Hematopoietic multipotent progenitor cell treated with erythropoietin and hydrocortisone succinate and interleukin-3 and kit ligand, for 8 days (in vitro differentiated cells): Measurements from ENCODE around the gene CBLC.
A peak's percentile ranks its signal among the peaks of the same experiment; 100 is the strongest.

ENCODE experiments used
- DNase-seq: peaks from one replicate; pipeline ENCODE4 v3.0.0-alpha.2; 2015

CBLC gene, protein sequence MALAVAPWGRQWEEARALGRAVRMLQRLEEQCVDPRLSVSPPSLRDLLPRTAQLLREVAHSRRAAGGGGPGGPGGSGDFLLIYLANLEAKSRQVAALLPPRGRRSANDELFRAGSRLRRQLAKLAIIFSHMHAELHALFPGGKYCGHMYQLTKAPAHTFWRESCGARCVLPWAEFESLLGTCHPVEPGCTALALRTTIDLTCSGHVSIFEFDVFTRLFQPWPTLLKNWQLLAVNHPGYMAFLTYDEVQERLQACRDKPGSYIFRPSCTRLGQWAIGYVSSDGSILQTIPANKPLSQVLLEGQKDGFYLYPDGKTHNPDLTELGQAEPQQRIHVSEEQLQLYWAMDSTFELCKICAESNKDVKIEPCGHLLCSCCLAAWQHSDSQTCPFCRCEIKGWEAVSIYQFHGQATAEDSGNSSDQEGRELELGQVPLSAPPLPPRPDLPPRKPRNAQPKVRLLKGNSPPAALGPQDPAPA

GRCh38 chr19:44777715-44778347, at the start of gene CBLC:
CBLC (plus strand) TSS chr19:44777890; CDS start chr19:44777932, 42 bp downstream.
- DNase-seq, result no peak

- no peak for DNase-seq
These were observed 49.5 kb upstream of the CBLC start for GRCh38 chr19:44728178-44728577.

DNA sequence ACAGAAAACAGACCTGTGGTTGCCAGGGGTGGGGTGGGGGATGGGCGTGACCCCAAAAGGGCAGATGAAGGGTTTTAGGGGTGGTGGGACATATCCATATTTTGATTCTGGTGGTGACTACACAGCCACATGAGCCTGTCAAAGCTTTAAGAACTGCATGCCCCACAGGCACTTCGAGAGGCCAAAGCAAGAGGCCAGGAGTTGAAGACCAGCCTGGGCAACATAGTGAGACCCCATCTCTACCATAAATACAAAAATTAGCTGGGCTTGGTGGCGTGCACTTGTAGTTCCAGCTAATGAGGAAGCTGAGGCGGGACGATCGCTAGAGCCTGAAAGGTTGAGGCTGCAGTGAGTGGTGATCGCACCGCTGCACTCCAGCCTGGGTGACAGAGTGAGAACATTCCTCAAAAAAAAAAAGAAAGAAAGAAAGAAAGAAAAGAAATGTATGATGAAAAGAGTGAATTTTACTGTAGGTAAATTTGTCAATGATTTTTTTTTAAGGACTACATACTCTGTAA, 48.1 kb upstream of the CBLC start:
- DNase-seq, result no peak

- DNase-seq, result no peak
These were observed 46.6 kb upstream of the CBLC start for GRCh38 chr19:44731081-44731480.

- no peak for DNase-seq
These were observed 46.1 kb upstream of the CBLC start for GRCh38 chr19:44731622-44732021.

DNA sequence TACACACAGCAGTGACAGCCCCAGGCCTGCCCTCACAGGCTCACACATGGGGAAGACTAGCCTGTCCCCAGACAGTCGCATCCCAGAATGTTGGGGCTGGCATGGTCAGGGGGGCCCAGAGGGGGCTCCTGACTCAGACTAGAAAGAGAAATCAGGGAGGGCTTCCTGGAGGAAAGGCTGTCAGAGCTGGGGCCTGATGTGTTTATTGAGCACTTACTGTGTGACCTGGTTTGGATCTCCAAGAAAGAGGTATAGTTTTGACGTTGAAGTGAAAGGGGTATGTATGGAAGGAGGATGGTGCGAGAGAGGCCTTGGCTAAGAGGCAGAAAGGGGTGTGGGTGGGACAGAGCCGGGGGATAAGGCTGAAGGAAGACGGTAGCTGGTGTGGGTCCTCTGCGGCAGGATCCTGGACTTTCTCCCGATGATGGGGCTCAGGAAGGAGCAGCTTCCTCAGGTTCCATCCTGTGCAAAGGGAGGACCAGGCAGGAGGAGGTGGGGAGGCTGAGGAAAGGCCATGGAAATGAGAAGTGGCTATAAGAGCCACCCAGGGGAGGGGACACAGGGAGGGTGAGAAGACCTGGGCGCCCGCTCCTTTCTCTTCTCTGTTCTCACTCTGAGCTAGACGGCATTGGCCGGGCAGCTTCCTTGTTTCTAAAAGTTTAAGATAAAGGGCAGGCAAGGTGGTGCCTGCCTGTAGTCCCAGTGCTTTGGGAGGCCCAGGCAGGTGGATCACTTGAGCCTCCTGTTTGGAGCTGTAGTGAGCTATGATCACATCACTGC, 45.3 kb upstream of the CBLC start:
- DNase-seq, result no peak

DNA sequence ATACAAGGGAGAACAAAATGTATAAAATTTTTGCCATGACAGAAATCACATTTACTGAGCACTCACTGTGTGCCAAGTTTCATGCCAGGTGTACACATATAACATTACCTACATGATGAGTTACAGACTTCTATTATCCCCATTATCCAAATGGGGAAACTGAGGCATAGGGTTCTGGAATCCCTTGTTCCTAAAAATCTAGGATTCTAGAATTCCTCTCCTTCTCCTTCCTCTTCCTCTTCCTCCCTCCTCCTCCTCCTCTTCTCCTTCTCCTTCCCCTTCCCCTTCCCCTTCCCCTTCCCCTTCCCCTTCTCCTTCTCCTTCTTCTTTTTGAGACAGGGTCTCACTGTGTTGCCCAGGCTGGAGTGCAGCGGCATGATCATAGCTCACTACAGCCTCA, 43.3 kb upstream of the CBLC start:
- DNase-seq, result no peak

DNA sequence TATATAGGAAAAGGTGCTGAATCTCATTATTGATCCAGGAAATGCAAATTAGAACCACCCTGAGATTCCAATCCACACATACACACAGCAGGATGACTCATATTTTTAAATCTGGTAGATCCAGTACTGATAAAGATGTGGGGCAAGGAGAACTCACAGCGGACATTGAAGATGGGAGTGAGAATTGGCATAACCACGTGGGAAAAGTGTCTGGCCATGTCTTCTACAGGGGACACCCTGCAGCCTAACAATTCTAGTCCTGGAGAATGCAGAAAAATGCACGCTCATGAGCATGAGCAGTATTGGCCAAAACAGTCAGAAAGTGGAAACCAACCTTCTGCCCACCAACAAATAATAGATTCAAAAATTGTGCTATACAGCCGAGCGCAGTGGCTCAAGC, 42.7 kb upstream of the CBLC start:
- no peak for DNase-seq

- no peak for DNase-seq
These were observed 40.2 kb upstream of the CBLC start for GRCh38 chr19:44737238-44738071.

DNA sequence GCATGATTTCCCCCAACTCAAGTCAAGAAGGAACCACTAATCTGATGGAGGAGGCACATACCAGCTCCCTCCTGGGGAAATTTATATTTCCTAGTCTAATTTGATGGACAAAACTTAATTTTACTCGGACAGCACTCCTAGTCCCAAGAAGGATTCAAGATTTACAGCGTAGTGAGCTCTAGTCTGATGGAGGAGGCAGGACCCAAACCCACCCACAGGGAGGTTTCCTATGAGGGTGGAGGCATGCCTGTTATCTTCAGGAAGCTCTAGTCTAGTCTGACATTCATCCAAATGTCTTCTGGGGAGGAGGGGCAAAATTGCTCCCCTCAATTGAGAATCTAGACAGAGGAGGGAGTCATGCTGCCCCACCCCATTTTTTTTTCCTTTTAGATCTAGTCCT, 39.6 kb upstream of the CBLC start:
- no peak for DNase-seq

- no peak for DNase-seq
These were observed 38.8 kb upstream of the CBLC start for GRCh38 chr19:44738603-44739558.

- peak; percentile 20 for DNase-seq
These were observed 37.3 kb upstream of the CBLC start for GRCh38 chr19:44740351-44740824.

GRCh38 chr19:44741258-44741731, 36.4 kb upstream of the CBLC start:
- no peak for DNase-seq

GRCh38 chr19:44741841-44742329, 35.8 kb upstream of the CBLC start:
- DNase-seq, result peak; percentile 90

DNA sequence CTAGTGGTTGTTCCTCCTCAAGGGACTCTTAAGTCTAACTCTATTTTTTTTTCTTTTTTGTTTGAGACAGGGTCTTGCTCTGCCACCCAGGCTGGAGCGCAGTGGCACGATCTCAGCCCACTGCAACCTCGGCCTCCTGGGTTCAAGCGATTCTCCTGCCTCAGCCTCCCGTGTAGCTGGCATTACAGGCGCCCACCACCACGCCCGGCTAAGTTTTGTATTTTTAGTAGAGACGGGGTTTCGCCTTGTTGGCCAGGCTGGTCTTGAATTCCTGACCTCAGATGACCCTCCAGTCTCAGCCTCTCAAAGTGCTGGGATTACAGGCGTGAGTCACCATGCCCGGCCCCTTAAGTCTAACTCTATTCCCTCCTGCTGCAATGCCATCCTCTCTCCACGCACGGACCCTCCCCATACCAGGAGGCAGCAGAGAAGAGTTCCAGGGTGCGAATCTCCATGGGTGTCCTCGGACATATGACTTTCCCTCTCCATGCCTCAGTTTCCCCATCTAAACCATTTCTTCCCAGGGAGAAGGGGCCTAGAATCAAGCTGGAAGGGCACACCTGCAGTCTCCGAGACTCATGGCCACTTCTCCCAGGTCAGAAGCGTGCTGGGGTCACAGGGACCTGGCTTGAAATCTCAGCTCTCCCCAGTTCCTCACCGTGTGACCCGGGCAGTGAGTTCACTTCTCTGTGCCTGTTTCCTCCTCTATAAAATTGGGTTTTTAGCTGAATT, 35.2 kb upstream of the CBLC start:
- no peak for DNase-seq

GRCh38 chr19:44744871-44745332, 32.8 kb upstream of the CBLC start:
- no peak for DNase-seq

- no peak for DNase-seq
These were observed 32.3 kb upstream of the CBLC start for GRCh38 chr19:44745341-44745831.

GRCh38 chr19:44745887-44746600, 31.6 kb upstream of the CBLC start:
- no peak for DNase-seq

DNA sequence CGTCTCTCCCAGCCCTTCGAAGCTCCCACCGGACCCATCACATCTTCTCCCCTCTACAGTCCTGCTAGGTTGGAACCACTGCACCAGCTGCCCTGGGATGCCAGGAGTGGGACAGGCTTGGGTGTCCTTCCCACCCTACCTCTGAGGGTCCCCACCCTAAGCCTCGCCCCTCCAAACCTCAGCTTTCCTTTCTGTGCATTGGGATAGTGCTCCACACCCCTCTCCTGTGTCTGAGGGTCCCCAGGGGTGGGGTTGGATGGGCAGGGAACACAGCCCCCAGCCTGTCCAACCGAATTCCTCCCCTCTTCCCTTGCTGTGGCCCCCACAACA, 31.1 kb upstream of the CBLC start:
- no peak for DNase-seq
